ENCODE measurements around the gene NPIPA7.
"Not testable (repeated sequence)": the region's sequence is repeated elsewhere in the genome, so short reads cannot be mapped to it uniquely, and the experiment has no call there.

The NPIPA7 gene

DNA sequence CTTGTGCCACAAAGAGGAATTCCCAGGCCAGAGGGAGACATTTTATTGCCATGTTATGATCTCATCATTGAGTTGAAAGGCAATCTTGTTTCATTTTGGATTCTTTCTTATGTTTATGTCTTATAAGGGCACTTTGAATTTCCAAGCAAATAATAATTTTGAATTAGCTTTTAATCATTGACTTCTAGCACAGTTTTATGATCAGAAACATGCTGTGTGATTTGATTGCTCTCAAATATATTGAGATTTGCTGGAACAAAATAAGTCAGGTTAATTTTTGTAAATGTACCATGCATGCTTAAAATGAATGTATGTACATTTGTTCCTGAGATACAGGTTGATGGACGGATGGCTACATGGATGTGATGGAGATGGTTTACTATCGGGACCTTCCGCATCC, at the start of gene NPIPA7:
TSS of gene NPIPA7 (plus strand) at position 301 of the 400 bp plus-strand sequence. CDS start 105 bp downstream, outside the sequence.
- not testable (repeated sequence) for H3K9me3 ChIP-seq (ENCODE audit: control insufficient read depth, insufficient read depth, low read length); H3K36me3 ChIP-seq (ENCODE audit: control insufficient read depth, insufficient read depth, low read length); H3K27ac ChIP-seq (ENCODE audit: low read depth, low read length); H3K4me3 ChIP-seq (ENCODE audit: low read depth, low read length); H3K9ac ChIP-seq (ENCODE audit: low read depth, low read length); H3K27me3 ChIP-seq (ENCODE audit: control insufficient read depth, insufficient read depth, low read length); H3K4me1 ChIP-seq (ENCODE audit: control insufficient read depth, insufficient read depth, low read length)

DNA sequence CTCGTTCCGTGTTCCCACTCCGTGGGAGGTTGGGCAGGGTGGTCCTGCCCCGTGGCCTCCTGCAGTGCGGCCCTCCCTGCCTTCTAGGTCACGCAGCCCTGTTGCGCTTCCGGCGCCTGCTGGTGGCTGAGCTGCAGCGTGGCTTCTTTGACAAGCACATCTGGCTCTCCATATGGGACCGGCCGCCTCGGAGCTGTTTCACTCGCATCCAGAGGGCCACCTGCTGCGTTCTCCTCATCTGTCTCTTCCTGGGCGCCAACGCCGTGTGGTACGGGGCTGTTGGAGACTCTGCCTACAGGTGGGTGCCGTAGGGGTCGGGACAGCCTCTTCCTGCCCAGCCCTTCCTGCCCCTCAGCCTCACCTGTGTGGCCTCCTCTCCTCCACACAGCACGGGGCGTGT, 47.5 kb upstream of the NPIPA7 start:
- H3K36me3 ChIP-seq (ENCODE audit: control insufficient read depth, insufficient read depth, low read length); H3K27me3 ChIP-seq (ENCODE audit: control insufficient read depth, insufficient read depth, low read length); H3K4me3 ChIP-seq (ENCODE audit: low read depth, low read length); H3K9ac ChIP-seq (ENCODE audit: low read depth, low read length); H3K4me1 ChIP-seq (ENCODE audit: control insufficient read depth, insufficient read depth, low read length); H3K9me3 ChIP-seq (ENCODE audit: control insufficient read depth, insufficient read depth, low read length); H3K27ac ChIP-seq (ENCODE audit: low read depth, low read length): not testable (repeated sequence)

GRCh38 chr16:16357556-16357955, 21.4 kb upstream of the NPIPA7 start:
- H3K4me1 ChIP-seq (ENCODE audit: control insufficient read depth, insufficient read depth, low read length); H3K9ac ChIP-seq (ENCODE audit: low read depth, low read length); H3K4me3 ChIP-seq (ENCODE audit: low read depth, low read length); H3K9me3 ChIP-seq (ENCODE audit: control insufficient read depth, insufficient read depth, low read length); H3K36me3 ChIP-seq (ENCODE audit: control insufficient read depth, insufficient read depth, low read length); H3K27ac ChIP-seq (ENCODE audit: low read depth, low read length); H3K27me3 ChIP-seq (ENCODE audit: control insufficient read depth, insufficient read depth, low read length): not testable (repeated sequence)

- H3K27me3 ChIP-seq (ENCODE audit: control insufficient read depth, insufficient read depth, low read length); H3K36me3 ChIP-seq (ENCODE audit: control insufficient read depth, insufficient read depth, low read length); H3K27ac ChIP-seq (ENCODE audit: low read depth, low read length); H3K4me3 ChIP-seq (ENCODE audit: low read depth, low read length); H3K9ac ChIP-seq (ENCODE audit: low read depth, low read length); H3K9me3 ChIP-seq (ENCODE audit: control insufficient read depth, insufficient read depth, low read length); H3K4me1 ChIP-seq (ENCODE audit: control insufficient read depth, insufficient read depth, low read length): not testable (repeated sequence)
These were observed 20.2 kb upstream of the NPIPA7 start for GRCh38 chr16:16358539-16359240.

GRCh38 chr16:16363595-16363994, 15.3 kb upstream of the NPIPA7 start:
- not testable (repeated sequence) for H3K4me1 ChIP-seq (ENCODE audit: control insufficient read depth, insufficient read depth, low read length); H3K36me3 ChIP-seq (ENCODE audit: control insufficient read depth, insufficient read depth, low read length); H3K27me3 ChIP-seq (ENCODE audit: control insufficient read depth, insufficient read depth, low read length); H3K4me3 ChIP-seq (ENCODE audit: low read depth, low read length); H3K9me3 ChIP-seq (ENCODE audit: control insufficient read depth, insufficient read depth, low read length); H3K9ac ChIP-seq (ENCODE audit: low read depth, low read length); H3K27ac ChIP-seq (ENCODE audit: low read depth, low read length)

GRCh38 chr16:16364100-16364499, 14.8 kb upstream of the NPIPA7 start:
- not testable (repeated sequence) for H3K4me1 ChIP-seq (ENCODE audit: control insufficient read depth, insufficient read depth, low read length); H3K9me3 ChIP-seq (ENCODE audit: control insufficient read depth, insufficient read depth, low read length); H3K27ac ChIP-seq (ENCODE audit: low read depth, low read length); H3K4me3 ChIP-seq (ENCODE audit: low read depth, low read length); H3K27me3 ChIP-seq (ENCODE audit: control insufficient read depth, insufficient read depth, low read length); H3K9ac ChIP-seq (ENCODE audit: low read depth, low read length); H3K36me3 ChIP-seq (ENCODE audit: control insufficient read depth, insufficient read depth, low read length)

DNA sequence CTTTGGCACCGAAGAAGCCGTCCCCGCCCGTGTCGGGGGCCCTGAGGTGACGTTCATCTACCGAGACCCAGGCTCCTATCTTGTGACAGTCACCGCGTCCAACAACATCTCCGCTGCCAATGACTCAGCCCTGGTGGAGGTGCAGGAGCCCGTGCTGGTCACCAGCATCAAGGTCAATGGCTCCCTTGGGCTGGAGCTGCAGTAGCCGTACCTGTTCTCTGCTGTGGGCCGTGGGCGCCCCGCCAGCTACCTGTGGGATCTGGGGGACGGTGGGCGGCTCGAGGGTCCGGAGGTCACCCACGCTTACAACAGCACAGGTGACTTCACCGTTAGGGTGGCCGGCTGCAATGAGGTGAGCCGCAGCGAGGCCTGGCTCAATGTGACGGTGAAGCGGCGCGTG, 14.2 kb upstream of the NPIPA7 start:
- not testable (repeated sequence) for H3K4me1 ChIP-seq (ENCODE audit: control insufficient read depth, insufficient read depth, low read length); H3K4me3 ChIP-seq (ENCODE audit: low read depth, low read length); H3K9me3 ChIP-seq (ENCODE audit: control insufficient read depth, insufficient read depth, low read length); H3K9ac ChIP-seq (ENCODE audit: low read depth, low read length); H3K36me3 ChIP-seq (ENCODE audit: control insufficient read depth, insufficient read depth, low read length); H3K27ac ChIP-seq (ENCODE audit: low read depth, low read length); H3K27me3 ChIP-seq (ENCODE audit: control insufficient read depth, insufficient read depth, low read length)

- not testable (repeated sequence) for H3K9ac ChIP-seq (ENCODE audit: low read depth, low read length); H3K4me3 ChIP-seq (ENCODE audit: low read depth, low read length); H3K9me3 ChIP-seq (ENCODE audit: control insufficient read depth, insufficient read depth, low read length); H3K4me1 ChIP-seq (ENCODE audit: control insufficient read depth, insufficient read depth, low read length); H3K27ac ChIP-seq (ENCODE audit: low read depth, low read length); H3K27me3 ChIP-seq (ENCODE audit: control insufficient read depth, insufficient read depth, low read length); H3K36me3 ChIP-seq (ENCODE audit: control insufficient read depth, insufficient read depth, low read length)
These were observed 13.6 kb upstream of the NPIPA7 start for GRCh38 chr16:16365319-16365718.

- not testable (repeated sequence) for H3K4me3 ChIP-seq (ENCODE audit: low read depth, low read length); H3K9ac ChIP-seq (ENCODE audit: low read depth, low read length); H3K9me3 ChIP-seq (ENCODE audit: control insufficient read depth, insufficient read depth, low read length); H3K4me1 ChIP-seq (ENCODE audit: control insufficient read depth, insufficient read depth, low read length); H3K36me3 ChIP-seq (ENCODE audit: control insufficient read depth, insufficient read depth, low read length); H3K27ac ChIP-seq (ENCODE audit: low read depth, low read length); H3K27me3 ChIP-seq (ENCODE audit: control insufficient read depth, insufficient read depth, low read length)
These were observed 13.1 kb upstream of the NPIPA7 start for GRCh38 chr16:16365851-16366250.

DNA sequence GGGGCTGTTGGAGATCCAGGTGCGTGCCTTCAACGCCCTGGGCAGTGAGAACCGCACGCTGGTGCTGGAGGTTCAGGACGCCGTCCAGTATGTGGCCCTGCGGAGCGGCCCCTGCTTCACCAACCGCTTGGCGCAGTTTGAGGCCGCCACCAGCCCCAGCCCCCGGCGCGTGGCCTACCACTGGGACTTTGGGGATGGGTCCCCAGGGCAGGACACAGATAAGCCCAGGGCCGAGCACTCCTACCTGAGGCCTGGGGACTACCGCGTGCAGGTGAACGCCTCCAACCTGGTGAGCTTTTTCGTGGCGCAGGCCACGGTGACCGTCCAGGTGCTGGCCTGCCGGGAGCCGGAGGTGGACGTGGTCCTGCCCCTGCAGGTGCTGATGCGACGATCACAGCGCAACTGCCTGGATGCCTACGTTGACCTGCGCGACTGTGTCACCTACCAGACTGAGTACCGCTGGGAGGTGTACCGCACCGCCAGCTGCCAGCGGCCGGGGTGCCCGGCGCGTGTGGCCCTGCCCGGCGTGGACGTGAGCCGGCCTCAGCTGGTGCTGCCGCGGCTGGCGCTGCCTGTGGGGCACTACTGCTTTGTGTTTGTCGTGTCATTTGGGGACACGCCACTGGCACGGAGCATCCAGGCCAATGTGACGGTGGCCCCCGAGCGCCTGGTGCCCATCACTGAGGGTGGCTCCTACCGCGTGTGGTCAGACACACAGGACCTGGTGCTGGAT, 12.2 kb upstream of the NPIPA7 start:
- not testable (repeated sequence) for H3K36me3 ChIP-seq (ENCODE audit: control insufficient read depth, insufficient read depth, low read length); H3K4me3 ChIP-seq (ENCODE audit: low read depth, low read length); H3K9me3 ChIP-seq (ENCODE audit: control insufficient read depth, insufficient read depth, low read length); H3K4me1 ChIP-seq (ENCODE audit: control insufficient read depth, insufficient read depth, low read length); H3K9ac ChIP-seq (ENCODE audit: low read depth, low read length); H3K27me3 ChIP-seq (ENCODE audit: control insufficient read depth, insufficient read depth, low read length); H3K27ac ChIP-seq (ENCODE audit: low read depth, low read length)

DNA sequence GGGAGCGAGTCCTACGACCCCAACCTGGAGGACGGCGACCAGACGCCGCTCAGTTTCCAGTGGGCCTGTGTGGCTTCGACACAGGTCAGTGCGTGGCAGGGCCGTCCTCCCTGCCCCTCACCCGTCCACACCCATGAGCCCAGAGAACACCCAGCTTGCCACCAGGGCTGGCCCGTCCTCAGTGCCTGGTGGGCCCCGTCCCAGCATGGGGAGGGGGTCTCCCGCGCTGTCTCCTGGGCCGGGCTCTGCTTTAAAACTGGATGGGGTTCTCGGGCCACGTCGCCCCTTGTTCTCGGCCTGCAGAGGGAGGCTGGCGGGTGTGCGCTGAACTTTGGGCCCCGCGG, 11.7 kb upstream of the NPIPA7 start:
- not testable (repeated sequence) for H3K27me3 ChIP-seq (ENCODE audit: control insufficient read depth, insufficient read depth, low read length); H3K9ac ChIP-seq (ENCODE audit: low read depth, low read length); H3K4me3 ChIP-seq (ENCODE audit: low read depth, low read length); H3K36me3 ChIP-seq (ENCODE audit: control insufficient read depth, insufficient read depth, low read length); H3K9me3 ChIP-seq (ENCODE audit: control insufficient read depth, insufficient read depth, low read length); H3K27ac ChIP-seq (ENCODE audit: low read depth, low read length); H3K4me1 ChIP-seq (ENCODE audit: control insufficient read depth, insufficient read depth, low read length)

Measured in HUES48 (cell line).